Measurements from ENCODE around the gene PTMA.

DNA sequence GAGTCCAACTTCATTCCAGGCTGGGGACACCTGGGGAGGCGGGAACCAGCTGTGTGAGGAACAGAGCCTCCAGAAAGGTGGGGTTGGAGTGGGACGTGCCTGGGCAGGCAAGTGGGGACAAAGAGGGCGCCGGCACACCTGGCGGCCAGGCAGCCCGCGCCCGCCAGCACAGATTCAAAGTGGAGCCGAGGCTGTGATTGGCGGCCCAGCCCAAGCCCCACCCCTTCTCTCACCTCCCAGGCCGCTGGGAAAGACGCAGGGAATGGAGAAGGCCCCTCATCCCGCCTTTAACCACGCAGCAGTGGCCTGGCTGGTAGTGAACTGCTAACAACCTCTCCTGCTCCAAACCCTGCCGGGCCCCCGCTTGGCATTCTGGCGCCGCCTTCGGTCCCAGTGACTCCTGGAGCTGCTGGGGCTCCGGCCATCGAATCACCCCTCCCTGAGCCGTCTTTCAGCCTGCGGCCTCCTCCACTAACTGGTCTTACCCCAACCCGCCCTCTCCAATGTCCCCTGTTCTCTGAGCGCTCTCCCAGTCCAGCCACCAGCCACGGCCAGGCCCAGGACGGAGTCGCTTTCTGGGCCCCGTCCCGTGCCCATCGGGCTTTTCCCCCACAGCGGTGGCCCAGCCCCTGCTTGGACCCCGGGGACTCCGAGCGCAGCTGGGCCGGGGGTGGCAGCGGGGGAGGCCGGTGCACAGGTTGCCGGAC, 27.9 kb upstream of the PTMA start:
- TF ChIP-seq, protein P1, sequence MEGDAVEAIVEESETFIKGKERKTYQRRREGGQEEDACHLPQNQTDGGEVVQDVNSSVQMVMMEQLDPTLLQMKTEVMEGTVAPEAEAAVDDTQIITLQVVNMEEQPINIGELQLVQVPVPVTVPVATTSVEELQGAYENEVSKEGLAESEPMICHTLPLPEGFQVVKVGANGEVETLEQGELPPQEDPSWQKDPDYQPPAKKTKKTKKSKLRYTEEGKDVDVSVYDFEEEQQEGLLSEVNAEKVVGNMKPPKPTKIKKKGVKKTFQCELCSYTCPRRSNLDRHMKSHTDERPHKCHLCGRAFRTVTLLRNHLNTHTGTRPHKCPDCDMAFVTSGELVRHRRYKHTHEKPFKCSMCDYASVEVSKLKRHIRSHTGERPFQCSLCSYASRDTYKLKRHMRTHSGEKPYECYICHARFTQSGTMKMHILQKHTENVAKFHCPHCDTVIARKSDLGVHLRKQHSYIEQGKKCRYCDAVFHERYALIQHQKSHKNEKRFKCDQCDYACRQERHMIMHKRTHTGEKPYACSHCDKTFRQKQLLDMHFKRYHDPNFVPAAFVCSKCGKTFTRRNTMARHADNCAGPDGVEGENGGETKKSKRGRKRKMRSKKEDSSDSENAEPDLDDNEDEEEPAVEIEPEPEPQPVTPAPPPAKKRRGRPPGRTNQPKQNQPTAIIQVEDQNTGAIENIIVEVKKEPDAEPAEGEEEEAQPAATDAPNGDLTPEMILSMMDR (IDR thresholded peaks at IDR 0.05; ENCODE audit: poor library complexity, severe bottlenecking) = no peak
- TF ChIP-seq EZH2 (IDR thresholded peaks at IDR 0.05; ENCODE audit: borderline replicate concordance, insufficient read depth, low read length, poor library complexity, severe bottlenecking) = no peak
- TF ChIP-seq SMC3 (conservative IDR thresholded peaks at IDR 0.05; ENCODE audit: poor library complexity) = no peak
- no peak for TF ChIP-seq POLR2AphosphoS5 (IDR thresholded peaks at IDR 0.05)
- TF ChIP-seq, protein P2, sequence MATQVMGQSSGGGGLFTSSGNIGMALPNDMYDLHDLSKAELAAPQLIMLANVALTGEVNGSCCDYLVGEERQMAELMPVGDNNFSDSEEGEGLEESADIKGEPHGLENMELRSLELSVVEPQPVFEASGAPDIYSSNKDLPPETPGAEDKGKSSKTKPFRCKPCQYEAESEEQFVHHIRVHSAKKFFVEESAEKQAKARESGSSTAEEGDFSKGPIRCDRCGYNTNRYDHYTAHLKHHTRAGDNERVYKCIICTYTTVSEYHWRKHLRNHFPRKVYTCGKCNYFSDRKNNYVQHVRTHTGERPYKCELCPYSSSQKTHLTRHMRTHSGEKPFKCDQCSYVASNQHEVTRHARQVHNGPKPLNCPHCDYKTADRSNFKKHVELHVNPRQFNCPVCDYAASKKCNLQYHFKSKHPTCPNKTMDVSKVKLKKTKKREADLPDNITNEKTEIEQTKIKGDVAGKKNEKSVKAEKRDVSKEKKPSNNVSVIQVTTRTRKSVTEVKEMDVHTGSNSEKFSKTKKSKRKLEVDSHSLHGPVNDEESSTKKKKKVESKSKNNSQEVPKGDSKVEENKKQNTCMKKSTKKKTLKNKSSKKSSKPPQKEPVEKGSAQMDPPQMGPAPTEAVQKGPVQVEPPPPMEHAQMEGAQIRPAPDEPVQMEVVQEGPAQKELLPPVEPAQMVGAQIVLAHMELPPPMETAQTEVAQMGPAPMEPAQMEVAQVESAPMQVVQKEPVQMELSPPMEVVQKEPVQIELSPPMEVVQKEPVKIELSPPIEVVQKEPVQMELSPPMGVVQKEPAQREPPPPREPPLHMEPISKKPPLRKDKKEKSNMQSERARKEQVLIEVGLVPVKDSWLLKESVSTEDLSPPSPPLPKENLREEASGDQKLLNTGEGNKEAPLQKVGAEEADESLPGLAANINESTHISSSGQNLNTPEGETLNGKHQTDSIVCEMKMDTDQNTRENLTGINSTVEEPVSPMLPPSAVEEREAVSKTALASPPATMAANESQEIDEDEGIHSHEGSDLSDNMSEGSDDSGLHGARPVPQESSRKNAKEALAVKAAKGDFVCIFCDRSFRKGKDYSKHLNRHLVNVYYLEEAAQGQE (IDR thresholded peaks at IDR 0.05; ENCODE audit: borderline replicate concordance) = no peak
- TF ChIP-seq TAF1 (IDR thresholded peaks at IDR 0.05; ENCODE audit: low read depth) = no peak

Data from neural cell (in vitro differentiated cells).